ENCODE data around the gene KIF26B. TPM values are rescaled to one million over a fixed set of nuclear protein-coding genes. Genes with fewer than 3 reads are reported as not detected.

Gene KIF26B
- total RNA-seq, 3 donors from 2014 or later = 0.14 to 3.2 (median 0.39) TPM

GRCh38 chr1:245526141-245526540, 371.4 kb downstream of the KIF26B start:
- H3K36me3 ChIP-seq (ENCODE audit: low read depth) = no peaks in the 10 kb centered on the region
- no peak overlapping the region for H3K4me3 ChIP-seq
- ATAC-seq = no peak
- DNase-seq = no peak
- TF ChIP-seq CTCF (IDR thresholded peaks at IDR 0.05) = no peak
- H3K9me3 ChIP-seq = no peaks in the 10 kb centered on the region
- intact Hi-C loops (cut with DNase I, micrococcal nuclease) = no loop called here
- H3K4me1 ChIP-seq (ENCODE audit: low read depth) = no peaks in the 10 kb centered on the region

GRCh38 chr1:245528258-245528635, 373.5 kb downstream of the KIF26B start:
- no peak for DNase-seq
- no peak for ATAC-seq
- H3K4me1 ChIP-seq (ENCODE audit: low read depth) = no peaks in the 10 kb centered on the region
- no peaks in the 10 kb centered on the region for H3K9me3 ChIP-seq
- H3K4me3 ChIP-seq = no peak overlapping the region
- H3K36me3 ChIP-seq (ENCODE audit: low read depth) = no peaks in the 10 kb centered on the region
- intact Hi-C loops (cut with DNase I, micrococcal nuclease) = no loop called here
- TF ChIP-seq CTCF (IDR thresholded peaks at IDR 0.05) = no peak

GRCh38 chr1:245530937-245531336, 376.2 kb downstream of the KIF26B start:
- no peak for DNase-seq
- no peaks in the 10 kb centered on the region for H3K9me3 ChIP-seq
- ATAC-seq = no peak
- no peak overlapping the region for H3K4me3 ChIP-seq
- H3K36me3 ChIP-seq (ENCODE audit: low read depth) = no peaks in the 10 kb centered on the region
- H3K4me1 ChIP-seq (ENCODE audit: low read depth) = no peaks in the 10 kb centered on the region
- intact Hi-C loops (cut with DNase I, micrococcal nuclease) = no loop called here
- no peak for TF ChIP-seq CTCF (IDR thresholded peaks at IDR 0.05)

GRCh38 chr1:245537992-245538391, 383.2 kb downstream of the KIF26B start:
- Histone ChIP-seq H3K36me3 (ENCODE audit: low read depth) (no peaks in the 10 kb centered on the region), H3K4me1 (ENCODE audit: low read depth) (no peaks in the 10 kb centered on the region), H3K4me3 (no peak overlapping the region), H3K9me3 (no peaks in the 10 kb centered on the region)
- no peak for TF ChIP-seq CTCF (IDR thresholded peaks at IDR 0.05)
- ATAC-seq = no peak
- intact Hi-C loops (cut with DNase I, micrococcal nuclease) = no loop called here
- no peak for DNase-seq

- Histone ChIP-seq H3K9me3 (no peaks in the 10 kb centered on the region), H3K4me3 (no peak overlapping the region), H3K4me1 (ENCODE audit: low read depth) (no peaks in the 10 kb centered on the region), H3K36me3 (ENCODE audit: low read depth) (no peaks in the 10 kb centered on the region)
- no peak for DNase-seq
- TF ChIP-seq CTCF (IDR thresholded peaks at IDR 0.05) = no peak
- intact Hi-C loops (cut with DNase I, micrococcal nuclease) = no loop called here
- ATAC-seq = no peak
Observed at GRCh38 chr1:245538671-245539070, 383.9 kb downstream of the KIF26B start.

- DNase-seq = no peak
- no peaks in the 10 kb centered on the region for H3K4me1 ChIP-seq (ENCODE audit: low read depth)
- no peak overlapping the region for H3K4me3 ChIP-seq
- H3K36me3 ChIP-seq (ENCODE audit: low read depth) = no peaks in the 10 kb centered on the region
- ATAC-seq = no peak
- no peak for TF ChIP-seq CTCF (IDR thresholded peaks at IDR 0.05)
- H3K9me3 ChIP-seq = no peaks in the 10 kb centered on the region
- intact Hi-C loops (cut with DNase I, micrococcal nuclease) = no loop called here
Observed at GRCh38 chr1:245541369-245541768, 386.6 kb downstream of the KIF26B start.
